GM18867 (cell line): Measurements from ENCODE around the gene NKG7.
A peak's percentile ranks its signal among the peaks of the same experiment; 100 is the strongest.
"Not testable (repeated sequence)": the region's sequence is repeated elsewhere in the genome, so short reads cannot be mapped to it uniquely, and the experiment has no call there.

Experiments
- ATAC-seq: cut with Tn5 transposase; IDR thresholded peaks from one replicate; pipeline ENCODE4 v1.9.1; 2021; ENCODE audit warnings: mild to moderate bottlenecking, moderate library complexity; ENCODE audit not compliant: unreplicated experiment

The NKG7 gene

GRCh38 chr19:51372649-51373504, at the start of gene NKG7:
Gene NKG7 (minus strand): TSS chr19:51372654. CDS start chr19:51372535, 119 bp downstream.
- no peak for ATAC-seq

GRCh38 chr19:51422053-51422448, 49.6 kb upstream of the NKG7 start:
- peak; percentile 49 for ATAC-seq

DNA sequence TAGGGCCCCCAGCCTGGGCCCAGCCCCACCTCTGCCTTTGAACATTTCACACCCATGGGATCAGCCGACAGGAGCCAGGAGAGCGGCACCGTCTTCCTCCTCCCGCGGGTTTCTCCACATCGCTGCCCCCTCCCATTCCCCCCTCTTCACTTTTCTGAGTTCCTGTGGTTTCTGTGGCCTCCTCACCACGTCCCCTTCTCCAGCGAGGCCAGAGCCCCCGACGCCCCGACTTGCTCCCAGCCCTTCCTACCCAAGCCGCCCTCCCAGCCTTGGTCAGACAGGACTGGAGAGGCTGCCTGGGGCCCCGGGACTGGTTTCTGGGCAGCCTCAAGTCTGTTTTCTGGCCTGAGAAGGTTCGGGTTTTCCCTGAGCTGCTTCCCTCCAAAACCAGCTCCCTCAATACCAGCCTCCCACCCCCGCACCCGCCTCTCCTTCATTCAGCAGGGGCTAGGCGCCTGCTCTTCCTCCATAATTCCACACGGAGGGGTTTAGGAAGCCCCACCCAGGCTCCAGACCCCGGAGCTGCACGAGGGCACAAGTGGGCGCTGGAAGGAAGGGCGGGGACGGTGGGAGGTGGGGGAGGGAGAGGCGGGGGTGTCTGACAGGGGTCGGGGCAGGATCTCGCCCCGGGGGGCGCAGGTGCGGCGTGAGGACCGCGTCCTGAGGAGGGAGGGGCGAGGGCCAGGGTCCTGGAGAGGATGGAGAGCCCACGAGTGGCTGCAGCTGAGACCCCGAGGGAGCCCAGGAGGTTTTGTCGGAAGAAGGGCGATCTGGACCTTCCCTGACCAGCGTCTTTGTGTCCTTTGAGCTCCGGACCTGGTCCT, 49.0 kb upstream of the NKG7 start:
- no peak for ATAC-seq

DNA sequence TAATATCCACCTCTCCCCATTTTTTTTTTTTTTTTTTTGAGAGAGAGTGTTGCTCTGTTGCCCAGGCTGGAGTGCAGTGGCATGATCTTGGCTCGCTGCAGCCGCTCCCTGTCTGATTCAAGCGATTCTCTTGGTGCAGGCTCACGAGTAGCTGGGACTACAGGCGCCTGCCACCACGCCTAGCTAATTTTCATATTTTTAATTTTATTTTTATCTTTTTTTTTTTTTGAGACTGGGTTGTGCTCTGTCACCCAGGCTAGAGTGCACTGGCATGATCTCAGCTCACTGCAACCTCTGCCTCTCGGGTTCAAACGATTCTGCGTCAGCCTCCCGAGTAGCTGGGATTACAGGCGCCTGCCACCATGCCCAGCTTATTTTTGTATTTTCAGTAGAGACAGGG, 48.1 kb upstream of the NKG7 start:
- not testable (repeated sequence) for ATAC-seq

- ATAC-seq: no peak
These were observed 46.3 kb upstream of the NKG7 start for GRCh38 chr19:51418707-51419106.

DNA sequence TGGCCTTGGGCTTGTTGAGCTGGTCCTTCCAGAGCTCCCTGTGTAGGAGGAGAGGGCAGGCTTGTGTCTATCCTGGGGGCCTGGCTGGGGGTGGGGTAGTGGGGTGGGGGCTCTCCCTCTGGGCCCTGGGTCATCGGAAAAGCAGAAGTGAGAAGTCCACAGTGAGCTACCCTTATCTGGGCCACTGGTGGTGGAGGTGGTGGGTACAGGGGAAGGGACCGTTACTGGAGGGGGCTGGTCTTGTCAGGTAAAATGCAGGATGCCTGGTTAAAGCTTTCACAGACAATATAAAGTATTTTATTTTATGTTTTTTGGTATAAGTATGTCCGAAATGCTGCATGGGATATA, 45.3 kb upstream of the NKG7 start:
- ATAC-seq: peak; percentile 24

- ATAC-seq: peak; percentile 69
These were observed 44.8 kb upstream of the NKG7 start, which contains the start of gene SIGLEC10 for GRCh38 chr19:51417107-51417809. Gene SIGLEC10 (minus strand): TSS chr19:51417642. CDS start chr19:51417581, 61 bp downstream.

DNA sequence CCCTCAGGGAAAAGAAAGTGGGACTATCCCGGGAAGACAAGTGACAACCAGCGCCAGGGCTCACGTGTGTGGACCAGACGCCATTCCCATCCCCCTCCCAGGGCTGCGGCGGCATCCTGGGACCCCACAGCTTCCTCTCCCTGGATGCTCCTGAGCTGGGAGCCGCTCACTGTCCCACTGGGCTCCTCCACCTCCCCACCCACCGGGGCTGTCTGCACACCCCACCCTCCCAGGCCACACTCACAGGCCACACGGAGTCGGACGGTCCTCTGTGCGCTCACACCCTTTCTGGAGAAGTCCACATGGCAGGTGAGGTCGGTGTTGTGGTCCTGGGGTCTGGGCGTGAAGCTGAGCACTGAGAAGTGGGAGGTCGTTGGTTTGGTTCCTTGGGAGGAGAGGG, 44.0 kb upstream of the NKG7 start:
- not testable (repeated sequence) for ATAC-seq

GRCh38 chr19:51415187-51415586, 42.7 kb upstream of the NKG7 start:
- no peak for ATAC-seq

DNA sequence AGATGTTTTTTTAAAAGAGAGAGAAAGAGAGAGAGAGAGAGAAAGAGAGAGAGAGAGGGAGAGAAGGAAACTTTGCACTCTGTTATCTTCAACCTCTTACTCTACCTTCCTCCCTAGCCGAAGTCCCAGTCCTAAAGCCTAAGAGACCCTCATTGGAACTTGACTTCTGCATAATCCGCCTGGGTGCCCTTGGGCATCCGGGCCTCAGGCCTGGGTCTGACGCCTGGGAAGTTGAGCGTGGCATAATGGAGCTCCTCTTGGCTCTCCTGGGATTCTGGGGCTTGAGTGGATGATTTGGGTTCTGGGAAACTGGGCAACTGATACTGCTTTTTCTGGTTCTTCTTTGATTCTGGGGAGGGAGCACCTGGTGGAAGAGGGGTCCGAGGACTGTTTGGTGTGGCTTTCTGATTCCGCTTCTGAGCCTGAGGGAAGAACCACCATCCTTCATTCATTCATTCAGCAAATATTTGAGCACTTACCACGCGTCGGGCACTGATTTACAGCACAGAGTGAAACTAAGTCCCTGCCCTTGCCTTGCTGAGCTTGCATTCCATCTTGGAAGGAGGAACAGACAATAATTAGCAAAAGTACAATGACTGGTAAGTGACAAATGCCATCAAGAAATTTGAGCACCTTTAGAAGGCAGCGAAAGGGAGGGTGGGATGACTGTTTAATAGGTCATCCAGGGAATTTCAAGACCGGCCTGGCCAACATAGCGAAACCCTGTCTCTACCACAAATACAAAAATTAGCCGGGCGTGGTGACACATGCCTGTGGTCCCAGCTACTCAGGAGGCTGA, 38.7 kb upstream of the NKG7 start:
- ATAC-seq: no peak

DNA sequence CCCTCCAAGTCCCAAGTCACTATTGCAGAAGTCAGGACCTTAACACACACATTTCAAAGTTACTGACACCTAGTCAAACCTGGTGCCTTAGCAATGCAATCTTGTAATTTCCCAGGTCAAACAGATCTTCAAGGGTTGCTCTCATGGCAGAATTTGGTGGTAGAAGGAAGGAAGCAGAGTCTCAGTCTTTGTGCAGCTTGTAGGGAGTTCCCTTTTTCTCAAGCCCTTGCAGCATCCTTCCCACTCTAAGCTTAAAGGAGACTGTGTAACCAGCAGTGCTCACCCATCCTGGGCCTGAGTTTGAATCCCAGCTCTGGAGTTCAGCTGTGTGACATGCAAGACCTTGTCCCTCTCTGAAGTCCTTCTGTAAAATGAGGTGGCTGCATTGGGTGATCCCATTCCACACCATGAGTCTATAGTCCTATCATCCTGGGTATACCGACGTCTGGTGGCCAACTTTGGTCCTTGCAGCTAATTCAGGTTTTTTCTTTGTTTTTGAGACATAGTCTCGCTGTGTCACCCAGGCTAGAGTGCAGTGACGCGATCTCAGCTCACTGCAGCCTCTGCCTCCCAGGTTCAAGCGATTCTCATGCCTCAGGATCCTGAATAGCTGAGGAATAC, 35.2 kb upstream of the NKG7 start:
- no peak for ATAC-seq

DNA sequence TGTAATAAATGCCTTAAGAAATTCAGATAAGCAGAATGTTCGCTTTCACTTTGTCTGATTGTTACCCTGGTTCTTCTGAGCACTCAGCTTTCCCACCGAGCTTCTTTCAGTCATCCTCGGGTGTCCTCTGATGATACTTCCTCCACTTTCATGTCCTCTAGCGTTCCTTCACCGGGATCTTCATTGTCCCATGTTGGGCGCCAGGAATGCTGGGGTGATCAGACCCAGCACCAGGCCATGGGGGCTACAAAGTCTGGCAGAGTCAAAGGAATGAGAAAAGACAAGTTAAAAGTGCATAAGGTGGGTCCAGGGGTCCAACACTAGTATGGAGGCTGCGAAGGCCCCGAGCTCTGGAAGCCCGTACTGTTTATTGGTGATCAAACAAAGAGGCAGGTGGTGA, 29.7 kb upstream of the NKG7 start:
- no peak for ATAC-seq

DNA sequence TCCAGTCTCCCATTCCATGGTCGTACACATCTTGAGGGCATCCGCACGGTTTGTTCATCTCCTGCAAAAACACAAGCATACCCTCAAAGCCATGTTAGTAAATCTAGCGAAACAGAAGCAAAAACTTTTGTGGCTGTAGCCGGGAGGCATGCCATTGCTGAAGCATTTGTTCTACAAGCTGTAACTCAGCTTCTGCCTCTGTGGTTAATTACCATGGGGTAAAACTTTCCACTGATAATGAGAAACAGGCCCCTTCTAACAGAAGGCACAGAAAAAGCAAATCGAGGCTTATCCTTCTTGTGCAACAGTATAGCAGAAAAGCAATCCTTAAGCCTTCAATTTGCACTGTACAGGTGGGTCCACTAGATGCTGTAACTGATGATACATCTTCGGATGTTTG, 27.5 kb upstream of the NKG7 start:
- not testable (repeated sequence) for ATAC-seq

GRCh38 chr19:51399231-51399630, 26.8 kb upstream of the NKG7 start:
- no peak for ATAC-seq

DNA sequence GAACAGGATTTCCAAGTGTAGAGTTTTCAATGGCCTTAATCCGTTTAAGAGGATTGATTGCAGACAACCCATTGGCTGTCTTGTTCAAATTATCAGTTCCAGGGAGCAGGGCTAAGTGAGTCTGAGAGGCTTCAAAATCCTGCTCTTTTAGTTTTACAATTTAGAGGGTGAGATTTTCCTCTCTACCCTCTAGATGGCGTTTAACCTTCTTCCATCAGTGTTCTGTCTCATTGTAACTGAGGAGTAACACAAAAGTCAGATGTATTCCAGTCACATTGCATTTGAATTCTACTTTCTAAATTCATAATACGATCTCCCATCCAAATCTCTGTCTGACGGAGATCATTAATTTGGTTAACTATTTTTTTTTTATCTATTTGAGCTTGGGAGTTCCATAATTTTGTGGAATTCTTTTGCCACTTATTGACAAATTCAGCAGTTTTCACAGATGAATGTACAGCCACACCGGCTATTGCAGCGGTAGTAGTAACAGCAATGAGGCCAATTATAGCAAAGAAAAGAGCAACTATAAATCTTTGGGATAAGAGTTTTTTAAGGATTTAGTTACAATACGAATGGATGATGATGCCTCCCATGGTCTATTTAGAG, 25.7 kb upstream of the NKG7 start:
- ATAC-seq: no peak

DNA sequence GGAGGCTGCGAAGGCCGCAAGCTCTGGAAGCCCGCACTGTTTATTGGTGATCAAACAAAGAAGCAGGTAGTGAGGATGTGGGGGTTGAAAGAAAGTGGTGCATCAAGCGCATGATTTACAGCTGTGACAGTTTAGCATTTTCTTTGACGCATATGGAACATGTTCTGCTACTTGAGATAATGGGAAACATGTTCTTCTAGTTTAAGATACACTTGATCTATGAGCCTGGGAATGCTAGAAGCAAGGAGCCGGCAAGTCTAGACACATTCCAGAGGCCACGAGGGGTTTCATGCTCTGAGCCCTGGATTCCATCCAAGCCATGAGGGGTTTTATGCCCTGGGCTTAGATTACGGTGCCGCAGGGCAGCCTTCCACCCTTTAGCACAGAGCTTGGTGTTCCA, 25.0 kb upstream of the NKG7 start:
- not testable (repeated sequence) for ATAC-seq

DNA sequence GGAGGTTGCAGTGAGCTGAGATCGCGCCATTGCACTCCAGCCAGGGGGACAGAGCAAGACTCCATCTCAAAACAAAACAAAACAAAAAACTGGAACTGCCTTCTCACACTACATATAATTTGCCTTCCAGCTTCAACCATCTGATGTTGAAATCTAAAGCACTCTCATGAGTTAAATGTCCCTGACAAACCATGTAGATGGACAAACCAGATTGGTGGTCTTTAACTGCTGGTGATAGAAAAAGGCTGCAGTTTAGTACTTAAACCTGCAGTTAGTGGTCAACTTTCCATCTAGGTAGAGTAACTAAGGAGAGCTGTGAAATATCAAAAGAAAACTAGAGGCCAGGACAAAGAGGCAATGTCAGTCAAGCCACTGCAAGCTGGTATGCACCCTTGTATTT, 23.7 kb upstream of the NKG7 start:
- no peak for ATAC-seq

GRCh38 chr19:51394050-51394836, 21.8 kb upstream of the NKG7 start:
- peak; percentile 84 for ATAC-seq

DNA sequence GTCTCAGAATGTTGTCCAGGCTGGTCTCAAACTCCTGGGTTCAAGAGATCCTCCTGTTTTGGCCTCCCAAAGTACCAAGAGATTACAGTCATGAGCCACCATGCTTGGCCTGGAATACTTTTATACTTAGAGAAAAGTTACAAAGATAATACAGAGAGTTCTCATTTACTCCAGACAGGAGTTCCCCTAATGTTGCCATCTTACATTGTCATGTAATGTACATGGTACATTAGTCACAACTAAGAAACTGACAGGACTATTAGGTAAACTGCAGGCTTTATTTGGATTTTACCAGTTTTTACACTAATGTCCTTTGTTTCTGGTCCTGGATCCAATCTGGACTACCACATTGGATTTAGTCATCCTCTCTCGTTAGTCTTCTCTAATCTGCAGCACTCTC, 20.2 kb upstream of the NKG7 start:
- no peak for ATAC-seq
